RCC 7860 (cell line): ENCODE data around the gene PSMG4.
A peak's percentile ranks its signal among the peaks of the same experiment; 100 is the strongest.

ENCODE experiments used
- DNase-seq: peaks from one replicate; pipeline ENCODE4 v3.0.0-alpha.2; 2015; ENCODE audit warnings: low spot score
- FAIRE-seq: peaks from 2 replicates; lab custom pipeline; 2012; peaks lifted over from hg19 to GRCh38; lab: Jason Lieb, UNC

PSMG4 gene

DNA sequence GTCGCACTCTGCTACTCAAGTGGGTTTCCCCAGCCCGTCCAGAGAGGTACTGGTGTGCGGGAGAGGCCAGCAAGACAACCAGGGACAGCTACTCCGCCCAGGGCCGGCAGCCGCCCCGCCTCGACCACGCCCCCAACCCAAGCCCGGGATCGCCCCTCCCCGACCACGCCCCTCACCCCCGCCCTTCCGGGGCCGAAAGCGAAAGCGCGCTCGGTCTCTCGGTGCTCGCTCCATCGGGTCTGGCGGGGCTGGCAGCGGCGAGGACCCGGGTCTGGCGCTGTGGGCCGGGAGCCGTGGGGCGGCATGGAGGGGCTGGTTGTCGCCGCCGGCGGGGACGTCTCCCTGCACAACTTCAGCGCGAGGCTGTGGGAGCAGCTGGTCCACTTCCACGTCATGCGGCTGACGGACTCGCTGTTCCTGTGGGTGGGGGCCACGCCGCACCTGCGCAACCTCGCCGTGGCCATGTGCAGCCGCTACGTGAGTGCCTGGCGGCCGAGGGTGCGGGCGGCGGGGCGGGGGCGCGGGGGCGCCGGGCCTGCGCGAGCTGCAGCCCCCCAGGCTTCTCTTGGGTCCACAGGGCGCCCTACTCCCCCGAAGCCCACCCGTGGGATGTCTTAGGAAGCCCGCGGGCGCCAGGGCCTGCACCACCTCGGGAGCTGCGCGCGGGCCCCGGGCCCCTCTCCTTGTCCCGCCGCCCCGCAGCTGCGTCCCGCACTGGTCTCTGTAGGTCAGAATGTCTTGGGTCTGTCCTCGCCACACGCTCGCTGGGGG is at the start of gene PSMG4:
Gene PSMG4, plus strand, starts transcription at position 228 of the 771 bp plus-strand sequence. Its CDS starts 76 bp downstream, at position 304.
- FAIRE-seq: no peak
- DNase-seq: peak; percentile 70

DNA sequence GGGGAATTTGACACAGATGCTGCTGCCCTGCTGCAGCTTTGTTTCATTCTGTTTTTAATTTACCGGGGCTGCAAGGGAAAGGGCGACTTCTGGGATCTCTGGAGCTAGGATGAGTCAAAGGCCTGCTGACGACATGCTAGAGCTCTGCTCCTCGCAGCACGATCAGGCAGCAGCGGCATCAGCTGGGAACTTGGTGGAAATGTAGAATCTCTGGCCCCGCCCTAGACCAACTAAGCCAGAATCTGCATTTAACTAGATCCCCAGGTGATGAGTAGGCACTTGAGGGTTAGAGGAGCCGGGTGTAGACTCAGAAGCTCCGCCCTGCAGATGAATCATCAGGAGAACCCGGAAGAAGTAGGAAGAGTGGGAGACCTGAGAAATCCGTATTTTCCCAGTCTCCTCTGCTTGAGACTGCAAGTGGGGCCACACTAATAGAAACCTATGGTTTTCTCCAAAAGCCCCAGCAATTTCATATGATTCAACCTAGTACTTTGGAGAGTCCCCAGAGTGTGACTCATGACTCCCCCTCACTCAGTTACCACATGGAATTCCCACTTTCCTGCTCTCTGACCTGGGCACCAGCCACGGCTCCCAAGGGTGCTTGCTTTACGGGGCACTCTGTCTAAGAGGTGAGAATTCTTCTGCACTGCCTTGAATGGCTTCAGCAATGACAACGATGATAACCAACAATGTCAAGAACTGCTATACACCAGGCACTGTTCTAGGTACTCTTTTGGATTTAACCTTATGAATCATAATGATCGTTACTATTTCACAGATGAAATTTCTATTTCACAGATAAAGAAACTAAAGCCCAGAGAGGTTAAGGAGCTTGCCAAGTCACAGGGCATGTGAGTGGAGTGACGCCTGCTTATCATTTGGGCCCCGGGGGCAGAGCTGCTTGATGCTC is 49.4 kb upstream of the PSMG4 start:
- peak; percentile 96 for DNase-seq
- peak; percentile 85 for FAIRE-seq

DNA sequence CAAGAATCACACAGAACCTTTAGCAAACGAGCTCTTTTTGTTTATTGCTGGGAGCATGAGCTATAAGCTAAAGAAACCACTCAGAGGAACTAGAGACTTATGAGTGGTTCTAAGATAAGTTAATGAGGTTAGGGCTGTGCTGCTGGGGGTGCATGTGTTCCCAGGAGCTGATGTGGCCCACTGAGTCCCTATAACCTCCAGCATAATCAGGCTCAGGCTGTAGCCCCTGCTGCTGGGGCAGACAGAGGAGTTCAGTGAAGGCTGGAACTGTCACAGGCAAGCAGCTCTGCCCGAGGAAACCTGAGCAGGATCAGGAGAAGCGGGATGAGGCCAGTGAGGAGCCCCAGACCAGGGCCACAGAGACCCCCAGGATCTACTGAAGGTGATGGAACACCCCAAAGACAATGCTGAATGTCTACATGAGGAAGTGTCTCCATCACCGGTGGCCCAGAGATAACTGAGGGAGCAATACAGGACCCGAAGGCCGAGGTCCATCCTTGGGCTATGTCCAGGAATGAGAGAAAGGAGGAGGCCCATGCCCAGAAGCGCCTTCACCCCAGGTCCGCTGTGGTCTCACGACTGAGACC is 48.6 kb upstream of the PSMG4 start:
- FAIRE-seq: no peak
- DNase-seq: no peak

DNA sequence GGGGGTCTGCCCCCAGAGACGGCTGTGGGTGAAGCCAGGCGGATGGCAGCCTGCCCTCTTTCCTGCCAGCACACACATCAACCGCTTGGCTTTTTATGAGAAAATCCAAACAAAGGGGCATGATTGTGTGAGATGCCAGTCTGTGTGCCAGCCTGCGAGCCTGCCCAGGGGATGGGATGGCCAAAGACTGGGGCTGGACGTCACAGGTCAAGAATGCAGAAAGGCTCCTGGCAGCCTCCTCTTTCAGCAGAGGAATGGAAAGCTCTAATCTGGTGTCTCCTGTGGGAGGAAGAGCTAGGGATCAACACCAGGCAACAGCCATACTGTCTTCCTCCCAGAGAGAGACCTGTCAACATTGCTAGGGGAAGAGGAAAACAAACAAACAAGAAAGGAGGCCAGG is 47.1 kb upstream of the PSMG4 start:
- no peak for FAIRE-seq
- no peak for DNase-seq

- FAIRE-seq (no peak), DNase-seq (no peak)
Observed at GRCh38 chr6:3212261-3212660, 46.5 kb upstream of the PSMG4 start.

DNA sequence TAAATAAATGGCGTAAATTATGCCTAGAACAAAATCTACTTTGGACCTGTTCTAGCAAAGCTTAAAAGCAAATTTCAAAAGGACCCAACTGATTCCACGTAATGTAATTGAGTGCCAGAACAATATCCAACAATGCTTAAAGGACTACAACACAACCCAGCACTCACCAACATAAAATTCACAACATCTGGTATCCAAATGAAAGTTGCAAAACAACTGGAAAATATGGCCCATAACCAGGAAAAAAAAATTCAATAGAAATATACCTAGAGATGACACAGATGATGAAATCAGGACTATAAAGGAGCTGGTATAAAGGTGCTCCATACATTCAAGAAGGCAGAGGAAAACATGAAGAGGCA is 45.4 kb upstream of the PSMG4 start:
- DNase-seq: no peak
- FAIRE-seq: no peak

DNA sequence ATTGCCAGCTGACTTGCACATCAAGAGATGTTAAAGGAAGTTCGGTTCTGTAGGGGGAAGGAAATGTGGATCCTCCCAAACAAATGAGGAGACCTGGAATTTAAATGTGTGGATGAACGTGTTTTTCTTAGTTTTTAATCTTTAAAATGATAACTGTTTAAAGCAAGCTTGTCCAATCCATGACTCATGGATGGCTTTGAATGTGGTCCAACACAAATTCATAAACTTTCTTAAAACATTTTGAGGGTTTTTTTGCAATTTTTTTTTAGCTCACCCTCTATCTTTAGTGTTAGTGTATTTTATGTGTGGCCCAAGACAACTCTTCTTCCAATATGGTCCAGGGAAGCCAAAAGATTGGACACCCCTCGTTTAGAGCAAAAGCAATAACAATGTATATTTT is 43.8 kb upstream of the PSMG4 start:
- FAIRE-seq: no peak

GRCh38 chr6:3217286-3217685 is 41.5 kb upstream of the PSMG4 start:
- FAIRE-seq (no peak), DNase-seq (no peak)

More for the DNA sequence above, 43.8 kb upstream of the PSMG4 start:
- DNase-seq: no peak

- DNase-seq (no peak), FAIRE-seq (no peak)
Observed at GRCh38 chr6:3218266-3218665, 40.5 kb upstream of the PSMG4 start.

- DNase-seq (no peak), FAIRE-seq (no peak)
Observed at GRCh38 chr6:3220366-3220765, 38.4 kb upstream of the PSMG4 start.

GRCh38 chr6:3221578-3221977 is 37.2 kb upstream of the PSMG4 start:
- no peak for FAIRE-seq
- no peak for DNase-seq

DNA sequence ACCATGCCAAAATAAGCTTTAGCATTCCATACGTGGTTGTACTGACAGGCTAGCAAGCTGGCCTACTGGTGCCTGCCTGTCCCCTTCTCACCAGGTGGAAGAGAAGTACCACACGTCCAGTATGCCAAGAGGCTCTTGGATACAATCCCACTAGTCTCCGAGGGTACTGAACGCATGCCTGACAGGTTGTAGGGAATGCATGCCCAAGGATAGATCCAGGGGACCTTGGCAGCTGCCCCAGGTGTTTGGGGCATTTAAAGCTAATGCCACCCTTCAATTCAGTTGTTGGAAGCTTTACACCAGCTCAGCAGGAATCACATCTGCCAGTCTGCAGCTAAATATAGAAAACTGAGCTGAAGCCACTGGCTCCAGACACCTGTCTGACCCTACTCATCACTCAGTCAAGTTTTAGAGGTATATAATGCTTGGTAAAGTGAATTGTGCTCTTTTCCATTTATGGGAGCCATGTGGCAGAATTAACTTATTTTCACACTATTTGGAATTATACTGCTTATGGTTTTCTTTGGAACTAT is 36.2 kb upstream of the PSMG4 start:
- FAIRE-seq: no peak
- DNase-seq: no peak

DNA sequence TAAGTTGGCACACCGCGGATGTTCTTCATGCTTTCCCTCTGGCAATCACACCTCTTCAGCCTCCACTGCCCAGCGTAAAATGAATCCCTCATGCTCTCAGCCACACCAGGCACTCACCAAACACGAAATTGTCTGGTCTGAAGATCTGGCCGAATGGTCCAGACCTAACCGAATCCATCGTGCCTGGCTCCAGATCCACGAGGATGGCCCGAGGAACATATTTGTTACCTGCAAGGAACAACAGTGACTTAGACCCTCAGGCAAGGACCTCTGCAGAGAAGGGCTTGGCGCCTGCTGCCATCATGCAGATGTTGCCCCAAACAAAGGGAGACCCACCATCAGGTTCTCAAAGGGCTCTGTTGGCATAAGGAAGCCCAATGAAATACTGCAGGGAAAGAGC is 32.7 kb upstream of the PSMG4 start:
- no peak for FAIRE-seq
- DNase-seq: no peak

GRCh38 chr6:3226481-3227362 is 32.0 kb upstream of the PSMG4 start:
- FAIRE-seq: no peak

DNA sequence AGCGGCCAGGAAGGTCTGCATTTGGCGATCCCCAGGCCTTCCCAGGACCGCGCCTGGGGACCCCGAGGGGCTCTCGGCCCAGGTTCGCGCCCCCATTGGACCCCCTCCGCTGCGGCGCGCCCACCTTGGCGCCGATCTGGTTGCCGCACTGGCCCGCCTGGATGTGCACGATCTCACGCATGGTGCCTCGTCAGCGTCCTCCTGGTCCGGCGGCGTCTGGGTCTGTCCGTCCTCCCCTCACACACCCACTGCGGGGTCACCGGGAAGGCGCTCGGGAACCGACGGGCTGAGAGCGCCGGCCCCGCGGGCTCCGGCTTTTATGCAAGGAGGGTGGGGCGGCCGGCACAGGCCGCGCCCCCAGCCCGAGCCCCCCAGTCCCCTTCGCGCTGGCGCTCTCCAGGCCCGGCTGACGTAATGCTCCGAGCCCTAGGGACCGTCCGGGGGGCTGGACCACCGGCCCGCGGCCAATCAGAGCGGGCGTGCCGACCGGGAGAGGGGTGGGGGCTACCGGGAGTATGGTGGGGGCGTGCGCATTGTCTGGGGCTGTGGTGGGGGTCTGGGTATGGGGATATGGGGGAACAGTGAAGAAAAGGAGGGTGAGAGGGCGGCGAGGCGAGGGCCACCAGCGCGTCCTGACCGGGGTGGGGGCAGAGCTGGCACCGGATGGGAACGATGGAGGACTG is 31.2 kb upstream of the PSMG4 start, which contains the start of gene TUBB2B:
Gene TUBB2B, minus strand, starts transcription at position 291 of the 683 bp plus-strand sequence. Its CDS starts 110 bp downstream, at position 181.
- FAIRE-seq (no peak), DNase-seq (no peak)

More at GRCh38 chr6:3226481-3227362, 32.0 kb upstream of the PSMG4 start:
- DNase-seq: no peak

- DNase-seq (no peak), FAIRE-seq (no peak)
Observed at GRCh38 chr6:3228046-3228671, 30.6 kb upstream of the PSMG4 start.

- no peak for DNase-seq
- no peak for FAIRE-seq
Observed at GRCh38 chr6:3228771-3229565, 29.8 kb upstream of the PSMG4 start.

- no peak for FAIRE-seq
- DNase-seq: no peak
Observed at GRCh38 chr6:3229566-3230178, 29.1 kb upstream of the PSMG4 start.
